B cell (primary cell): ENCODE results near the gene KDM6B. TPM values are rescaled to one million over a fixed set of nuclear protein-coding genes. Genes with fewer than 3 reads are reported as not detected.

Experiments
- ATAC-seq: fragments of 200-7000 bp; cut with Tn5 transposase; one replicate; pipeline ENCODE4 v1.10.0; 2021; ENCODE audit warnings: low read depth, mild to moderate bottlenecking, moderate number of reproducible peaks, moderate library complexity
- CTCF ChIA-PET: fragments of 350-600 bp; sonication (Branson Sonifier 250); formaldehyde crosslinking; loops from one replicate; lab custom pipeline; 2021; ENCODE audit warnings: antibody characterized with exemption, inconsistent platforms; lab: Charles Lee
- POLR2A ChIA-PET: fragments of 350-600 bp; sonication (Branson Sonifier 250); formaldehyde crosslinking; loops from one replicate; lab custom pipeline; 2021; ENCODE audit warnings: antibody characterized with exemption; lab: Charles Lee
- DNase-seq: peaks from one replicate; pipeline ENCODE4 v3.0.0; 2013
- H2AFZ ChIP-seq: 2 replicates; pipeline ENCODE4 v1.6.1; 2012; ENCODE audit warnings: mild to moderate bottlenecking, low read depth, low read length; ENCODE audit not compliant: insufficient read depth, poor library complexity, severe bottlenecking
- H3K27ac ChIP-seq, 2 donors: 1 replicate in 1 of 2; 2 replicates in 1 of 2; pipeline ENCODE4 v1.5.1; 2012 to 2013; ENCODE audit warnings: low read length in 2 of 2, mild to moderate bottlenecking in 2 of 2, moderate library complexity in 1 of 2
- H3K27me3 ChIP-seq, 4 experiments: fragments of 200-600 bp in 1 of 4; sonication (generic) in 1 of 4; replicated peaks in 1 of 4; 1 replicate in 2 of 4; 2 replicates in 2 of 4; pipeline versions ENCODE4 v1.6.1 to v1.7.0; 2013 to 2016; ENCODE audit warnings: low read length in 3 of 4, mild to moderate bottlenecking in 2 of 4, mixed read lengths in 1 of 4, moderate library complexity in 1 of 4; ENCODE audit not compliant: insufficient read depth in 4 of 4, control insufficient read depth in 3 of 4; ENCODE audit errors: control extremely low read depth in 1 of 4
- H3K36me3 ChIP-seq, 2 experiments: replicated peaks in 1 of 2; 1 replicate in 1 of 2; 2 replicates in 1 of 2; pipeline versions ENCODE4 v1.6.1 to v1.7.1; 2013; ENCODE audit warnings: low read length in 1 of 2; ENCODE audit not compliant: insufficient read depth in 2 of 2, control insufficient read depth in 1 of 2; ENCODE audit errors: control extremely low read depth in 1 of 2, extremely low read depth in 1 of 2
- H3K4me1 ChIP-seq, 2 donors: fragments of 200-600 bp in 1 of 2; sonication (generic) in 1 of 2; 1 replicate in 1 of 2; 2 replicates in 1 of 2; pipeline versions ENCODE4 v1.5.1 to v1.6.1; 2013 to 2017; ENCODE audit warnings: low read length in 2 of 2; ENCODE audit not compliant: control insufficient read depth in 2 of 2, insufficient read depth in 2 of 2
- H3K4me2 ChIP-seq: replicated peaks from 2 replicates; pipeline ENCODE3; 2012; ENCODE audit warnings: mild to moderate bottlenecking, low read depth, low read length; ENCODE audit not compliant: poor library complexity, severe bottlenecking
- H3K4me3 ChIP-seq, 5 experiments: fragments of 200-600 bp in 1 of 5; sonication (generic) in 1 of 5; 1 replicate in 3 of 5; 2 replicates in 2 of 5; pipeline versions ENCODE4 v1.5.1 to v1.7.0; 2011 to 2016; ENCODE audit warnings: low read length in 4 of 5, mild to moderate bottlenecking in 4 of 5, low read depth in 2 of 5, control low read depth in 1 of 5, moderate library complexity in 1 of 5; ENCODE audit not compliant: insufficient read depth in 1 of 5; ENCODE audit errors: control extremely low read depth in 1 of 5, extremely low read depth in 1 of 5
- H3K79me2 ChIP-seq: fragments of 200-600 bp; sonication (generic); one replicate; pipeline ENCODE4 v1.6.0; 2016; ENCODE audit warnings: low read length; ENCODE audit not compliant: control insufficient read depth, insufficient read depth
- H3K9ac ChIP-seq: fragments of 200-600 bp; sonication (generic); 2 replicates; pipeline ENCODE4 v1.6.1; 2017; ENCODE audit warnings: mild to moderate bottlenecking, low read length, moderate library complexity
- H3K9me3 ChIP-seq, 3 donors: one replicate each; pipeline versions ENCODE4 v1.6.1 to v1.7.1; 2013; ENCODE audit warnings: low read length in 2 of 3; ENCODE audit not compliant: control insufficient read depth in 2 of 3, insufficient read depth in 1 of 3; ENCODE audit errors: control extremely low read depth in 1 of 3
- H4K20me1 ChIP-seq: 2 replicates; pipeline ENCODE4 v1.6.0; 2012; ENCODE audit warnings: mild to moderate bottlenecking, low read length; ENCODE audit not compliant: insufficient read depth, control insufficient read depth, poor library complexity, severe bottlenecking
- H3K27ac Mint-ChIP-seq: one replicate; pipeline ENCODE4 v1.8.0; 2021; ENCODE audit warnings: mixed read lengths
- H3K27me3 Mint-ChIP-seq: one replicate; pipeline ENCODE4 v1.8.0; 2021; ENCODE audit warnings: mixed read lengths
- H3K4me1 Mint-ChIP-seq: one replicate; pipeline ENCODE4 v1.8.0; 2021; ENCODE audit warnings: mixed read lengths
- H3K4me3 Mint-ChIP-seq: one replicate; pipeline ENCODE4 v1.8.0; 2021; ENCODE audit warnings: mixed read lengths
- H3K9me3 Mint-ChIP-seq: one replicate; pipeline ENCODE4 v1.8.0; 2022; ENCODE audit warnings: mixed read lengths; ENCODE audit not compliant: insufficient read depth
- EZH2 ChIP-seq: IDR thresholded peaks from 2 replicates; pipeline ENCODE4 v1.6.1; 2012; ENCODE audit warnings: borderline replicate concordance, low read depth, mild to moderate bottlenecking, moderate library complexity, low read length; ENCODE audit not compliant: insufficient read depth, poor library complexity, severe bottlenecking
- WGBS: methylation state at CpG from one replicate; pipeline ENCODE4 v1.1.5; 2013; ENCODE audit warnings: missing lambda C conversion rate; ENCODE audit not compliant: insufficient coverage; 5-methylcytosine and 5-hydroxymethylcytosine counted together
- intact Hi-C: fragments of 100-400 bp; cut with micrococcal nuclease; formaldehyde crosslinking; loops from one replicate; pipeline ENCODE4 v1.10.0; 2022
- polyA plus RNA-seq: library from polyadenylated mRNA; depleted of rRNA; stranded (reverse); fragments of >200 nt; gene quantifications from 2 replicates; pipeline ENCODE4 v1.2.3, GENCODE V29; 2012
- total RNA-seq, 2 donors: library from RNA; stranded (reverse); fragments of 120-200 nt in 1 of 2; gene quantifications; 1 replicate in 1 of 2; 2 replicates in 1 of 2; pipeline versions ENCODE4 v1.2.3 to v1.2.4, GENCODE V29; 2013 to 2022
- TF ChIP-seq, protein P1 (sequence below): fragments of 200-600 bp; IDR thresholded peaks from one replicate; pipeline ENCODE4 v1.8.0; 2022; ENCODE audit warnings: antibody characterized with exemption, mild to moderate bottlenecking

The KDM6B gene
- total and polyA plus RNA-seq, 2 donors (not counting 1 experiment from before 2014, with no cell fraction given): 18.6 to 110 TPM

DNA sequence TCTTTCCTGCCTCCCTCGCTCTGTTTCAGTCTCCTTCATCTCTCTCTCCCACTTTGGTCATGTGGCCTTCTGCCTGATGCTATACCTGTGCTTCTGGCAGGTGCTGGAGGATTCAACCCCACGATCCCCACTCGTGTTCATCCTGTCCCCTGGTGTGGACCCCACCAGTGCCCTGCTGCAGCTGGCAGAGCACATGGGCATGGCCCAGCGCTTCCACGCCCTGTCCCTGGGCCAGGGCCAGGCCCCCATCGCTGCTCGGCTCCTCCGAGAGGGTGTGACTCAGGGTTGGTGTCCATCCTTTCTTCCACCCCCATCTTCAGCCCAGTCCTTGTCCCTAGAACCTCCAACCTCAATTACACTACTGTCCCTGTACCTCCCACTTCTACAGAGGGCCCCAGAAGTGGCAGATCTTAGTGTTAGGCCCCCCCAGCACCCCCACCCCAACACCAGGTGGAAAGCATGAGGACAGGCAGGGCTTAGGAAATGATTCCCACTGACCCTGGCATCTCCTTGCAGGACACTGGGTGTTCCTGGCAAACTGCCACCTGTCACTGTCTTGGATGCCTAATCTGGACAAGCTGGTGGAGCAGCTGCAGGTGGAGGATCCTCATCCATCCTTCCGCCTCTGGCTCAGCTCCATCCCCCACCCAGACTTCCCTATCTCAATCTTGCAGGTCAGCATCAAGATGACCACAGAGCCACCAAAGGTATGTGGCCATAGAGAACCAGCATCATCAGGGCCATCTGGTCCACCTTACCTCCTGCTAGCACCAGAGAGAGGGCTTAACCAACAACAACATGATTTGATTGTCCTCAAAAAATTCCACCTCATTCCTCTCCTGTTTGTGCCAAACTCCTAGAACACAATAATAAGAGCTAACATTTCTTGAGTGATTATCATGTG, 9.7 kb upstream of the KDM6B start:
- Mint-ChIP-seq H3K27me3 (peaks cover 18% of the 10 kb centered on the region), H3K27ac (no peak overlapping the region), H3K4me1 (no peaks in the 10 kb centered on the region), H3K9me3 (no peaks in the 10 kb centered on the region), H3K4me3 (no peak overlapping the region)
- ChIA-PET POLR2A (interaction anchor here (1.1 kb wide), 1 partner anchor 11 kb away, joined by 4 read pairs; no protein-coding TSS in a partner anchor), CTCF (interaction anchor here (0.9 to 2.5 kb wide), 21 partner anchors 11 to 236 kb away, joined by 3 to 19 read pairs (median 6); partner anchors contain the start of genes CYB5D1, KDM6B and NAA38)
- H2AFZ ChIP-seq: no peak overlapping the region
- H3K36me3 ChIP-seq: no peaks in the 10 kb centered on the region
- no peak for TF ChIP-seq EZH2
- TF ChIP-seq, protein P1, sequence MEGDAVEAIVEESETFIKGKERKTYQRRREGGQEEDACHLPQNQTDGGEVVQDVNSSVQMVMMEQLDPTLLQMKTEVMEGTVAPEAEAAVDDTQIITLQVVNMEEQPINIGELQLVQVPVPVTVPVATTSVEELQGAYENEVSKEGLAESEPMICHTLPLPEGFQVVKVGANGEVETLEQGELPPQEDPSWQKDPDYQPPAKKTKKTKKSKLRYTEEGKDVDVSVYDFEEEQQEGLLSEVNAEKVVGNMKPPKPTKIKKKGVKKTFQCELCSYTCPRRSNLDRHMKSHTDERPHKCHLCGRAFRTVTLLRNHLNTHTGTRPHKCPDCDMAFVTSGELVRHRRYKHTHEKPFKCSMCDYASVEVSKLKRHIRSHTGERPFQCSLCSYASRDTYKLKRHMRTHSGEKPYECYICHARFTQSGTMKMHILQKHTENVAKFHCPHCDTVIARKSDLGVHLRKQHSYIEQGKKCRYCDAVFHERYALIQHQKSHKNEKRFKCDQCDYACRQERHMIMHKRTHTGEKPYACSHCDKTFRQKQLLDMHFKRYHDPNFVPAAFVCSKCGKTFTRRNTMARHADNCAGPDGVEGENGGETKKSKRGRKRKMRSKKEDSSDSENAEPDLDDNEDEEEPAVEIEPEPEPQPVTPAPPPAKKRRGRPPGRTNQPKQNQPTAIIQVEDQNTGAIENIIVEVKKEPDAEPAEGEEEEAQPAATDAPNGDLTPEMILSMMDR: no peak
- intact Hi-C loops: no loop called here
- DNase-seq (no peak), ATAC-seq (no peak)
- H3K4me3 ChIP-seq: no peak overlapping the region
- H3K27ac ChIP-seq: no peak overlapping the region
- no peaks in the 10 kb centered on the region for H3K27me3 ChIP-seq
- H4K20me1 ChIP-seq: no peaks in the 10 kb centered on the region
- H3K9ac ChIP-seq: no peak overlapping the region
- 91% methylated on average over 9 of the region's 9 CpGs for WGBS
- no peak overlapping the region for H3K4me2 ChIP-seq
- no peaks in the 10 kb centered on the region for H3K9me3 ChIP-seq
- no peaks in the 10 kb centered on the region for H3K79me2 ChIP-seq
- H3K4me1 ChIP-seq: no peaks in the 10 kb centered on the region
